SK-N-SH (cell line): ENCODE data around the gene IRF2BP1. TPM values are rescaled to one million over a fixed set of nuclear protein-coding genes. Genes with fewer than 3 reads are reported as not detected.

ENCODE experiments used
- CTCF ChIA-PET: fragments of 300-600, 350-600 bp; formaldehyde crosslinking; extraction: SDS; loops from one replicate; lab custom pipeline; 2021; lab: Yijun Ruan, JAX
- POLR2A ChIA-PET: fragments of 350-600 bp; sonication (Branson Sonifier 250); formaldehyde crosslinking; extraction: SDS; loops from one replicate; lab custom pipeline; 2020; ENCODE audit warnings: antibody characterized with exemption, inconsistent platforms; lab: Yijun Ruan, JAX
- DNase-seq: peaks from one replicate; pipeline ENCODE4 v3.0.0; 2012
- H2AFZ ChIP-seq: fragments of 200-600 bp; sonication (generic); 2 replicates; pipeline ENCODE4 v1.8.1; 2016; ENCODE audit warnings: antibody characterized with exemption, mild to moderate bottlenecking, low read depth
- H3F3A ChIP-seq: fragments of 200-600 bp; sonication (generic); replicated peaks from 2 replicates; pipeline ENCODE3; 2016; ENCODE audit warnings: antibody characterized with exemption, mild to moderate bottlenecking; ENCODE audit not compliant: insufficient read depth
- H3K27ac ChIP-seq, 2 experiments: fragments of 200-500 bp in 1 of 2; fragments of 200-600 bp in 1 of 2; sonication (Bioruptor generic) in 1 of 2; sonication (generic), shearing (Covaris generic) in 1 of 2; 2 replicates each; pipeline versions ENCODE4 v1.5.1 to v1.6.1; 2014 to 2016; ENCODE audit warnings: low read depth in 2 of 2, inconsistent platforms in 1 of 2, low read length in 1 of 2, mild to moderate bottlenecking in 1 of 2, mixed read lengths in 1 of 2
- H3K27me3 ChIP-seq: fragments of 200-600 bp; sonication (generic), shearing (Covaris generic); 2 replicates; pipeline ENCODE4 v1.6.1; 2016; ENCODE audit warnings: mixed run types; ENCODE audit not compliant: insufficient read depth
- H3K36me3 ChIP-seq, 2 experiments: fragments of 200-500 bp in 1 of 2; fragments of 200-600 bp in 1 of 2; sonication (Bioruptor generic) in 1 of 2; sonication (generic) in 1 of 2; replicated peaks in 1 of 2; 2 replicates each; pipeline versions ENCODE3 to v1.5.1; 2014 to 2016; ENCODE audit warnings: low read length in 1 of 2, mild to moderate bottlenecking in 1 of 2; ENCODE audit not compliant: insufficient read depth in 2 of 2, control insufficient read depth in 1 of 2
- H3K4me1 ChIP-seq, 2 experiments: fragments of 200-500 bp in 1 of 2; fragments of 200-600 bp in 1 of 2; sonication (Bioruptor generic) in 1 of 2; sonication (generic), shearing (Covaris generic) in 1 of 2; 2 replicates each; pipeline versions ENCODE4 v1.5.1 to v1.6.1; 2014 to 2016; ENCODE audit warnings: low read depth in 1 of 2, low read length in 1 of 2, mixed run types in 1 of 2; ENCODE audit not compliant: insufficient read depth in 2 of 2, control insufficient read depth in 1 of 2
- H3K4me2 ChIP-seq: fragments of 200-600 bp; sonication (generic), shearing (Covaris generic); 2 replicates; pipeline ENCODE4 v1.6.1; 2017; ENCODE audit warnings: mixed run types
- H3K4me3 ChIP-seq, 2 experiments: fragments of 200-500 bp in 1 of 2; fragments of 200-600 bp in 1 of 2; sonication (Bioruptor generic) in 1 of 2; sonication (generic), shearing (Covaris generic) in 1 of 2; 2 replicates each; pipeline versions ENCODE4 v1.5.1 to v1.8.1; 2014 to 2016; ENCODE audit warnings: low read depth in 2 of 2, inconsistent platforms in 1 of 2, low read length in 1 of 2, mild to moderate bottlenecking in 1 of 2, mixed read lengths in 1 of 2, moderate library complexity in 1 of 2
- H3K79me2 ChIP-seq: fragments of 200-600 bp; sonication (generic); 2 replicates; pipeline ENCODE4 v1.8.1; 2017; ENCODE audit warnings: mild to moderate bottlenecking; ENCODE audit not compliant: insufficient read depth
- H3K9ac ChIP-seq: fragments of 200-600 bp; sonication (generic); 2 replicates; pipeline ENCODE4 v1.6.1; 2017; ENCODE audit warnings: mixed run types
- H3K9me2 ChIP-seq: fragments of 200-600 bp; sonication (generic); 2 replicates; pipeline ENCODE4 v1.6.1; 2017; ENCODE audit warnings: mixed run types
- H3K9me3 ChIP-seq: fragments of 200-600 bp; sonication (generic); 2 replicates; pipeline ENCODE4 v1.6.1; 2017; ENCODE audit warnings: mixed run types, mild to moderate bottlenecking, moderate library complexity
- H4K20me1 ChIP-seq: fragments of 200-600 bp; sonication (generic); 2 replicates; pipeline ENCODE4 v1.6.1; 2017; ENCODE audit warnings: mild to moderate bottlenecking, mixed run types; ENCODE audit not compliant: insufficient read depth
- FOXM1 ChIP-seq: IDR thresholded peaks from 2 replicates; pipeline ENCODE4 v1.4.0; 2012; ENCODE audit warnings: low read depth, mild to moderate bottlenecking
- MEF2A ChIP-seq: IDR thresholded peaks from 2 replicates; pipeline ENCODE4 v1.4.0; 2012; ENCODE audit warnings: low read depth, borderline replicate concordance
- MXI1 ChIP-seq: IDR thresholded peaks from 2 replicates; pipeline ENCODE4 v1.6.1; 2012; ENCODE audit warnings: mild to moderate bottlenecking, low read depth, low read length, improper control_type of control experiment
- POLR2AphosphoS5 ChIP-seq: IDR thresholded peaks from 2 replicates; pipeline ENCODE4 v1.6.1; 2012; ENCODE audit warnings: low read depth, low read length
- RAD21 ChIP-seq: IDR thresholded peaks from 2 replicates; pipeline ENCODE4 v1.6.1; 2012; ENCODE audit warnings: mild to moderate bottlenecking, low read length
- TEAD4 ChIP-seq: IDR thresholded peaks from 2 replicates; pipeline ENCODE4 v1.4.0; 2012; ENCODE audit warnings: mild to moderate bottlenecking, borderline replicate concordance; ENCODE audit not compliant: insufficient read depth
- YY1 ChIP-seq: IDR thresholded peaks from 2 replicates; pipeline ENCODE4 v1.4.0; 2012; ENCODE audit warnings: low read depth, mild to moderate bottlenecking
- WGBS: methylation state at CpG from one replicate; pipeline ENCODE4 v1.1.6; 2017; ENCODE audit warnings: low lambda C conversion rate; 5-methylcytosine and 5-hydroxymethylcytosine counted together
- polyA plus RNA-seq, 3 experiments: library from polyadenylated mRNA; depleted of rRNA; stranded (reverse); fragments of >200 nt; gene quantifications; 2 replicates each; pipeline ENCODE4 v1.2.3, GENCODE V29; 2012
- TF ChIP-seq, protein P1 (sequence below): fragments of 150-350 bp; IDR thresholded peaks from 2 replicates; pipeline ENCODE4 v1.6.1; 2017; ENCODE audit warnings: antibody characterized with exemption, low read length, low read depth, borderline replicate concordance
- TF ChIP-seq, protein P2 (sequence below): fragments of 150-350 bp; IDR thresholded peaks from 2 replicates; pipeline ENCODE4 v1.6.1; 2016; ENCODE audit warnings: mild to moderate bottlenecking, low read depth, low read length

IRF2BP1 gene
- polyA plus RNA-seq, 1 of the 3 experiments (the other 2 are of a cell fraction) = 16.8 TPM

DNA sequence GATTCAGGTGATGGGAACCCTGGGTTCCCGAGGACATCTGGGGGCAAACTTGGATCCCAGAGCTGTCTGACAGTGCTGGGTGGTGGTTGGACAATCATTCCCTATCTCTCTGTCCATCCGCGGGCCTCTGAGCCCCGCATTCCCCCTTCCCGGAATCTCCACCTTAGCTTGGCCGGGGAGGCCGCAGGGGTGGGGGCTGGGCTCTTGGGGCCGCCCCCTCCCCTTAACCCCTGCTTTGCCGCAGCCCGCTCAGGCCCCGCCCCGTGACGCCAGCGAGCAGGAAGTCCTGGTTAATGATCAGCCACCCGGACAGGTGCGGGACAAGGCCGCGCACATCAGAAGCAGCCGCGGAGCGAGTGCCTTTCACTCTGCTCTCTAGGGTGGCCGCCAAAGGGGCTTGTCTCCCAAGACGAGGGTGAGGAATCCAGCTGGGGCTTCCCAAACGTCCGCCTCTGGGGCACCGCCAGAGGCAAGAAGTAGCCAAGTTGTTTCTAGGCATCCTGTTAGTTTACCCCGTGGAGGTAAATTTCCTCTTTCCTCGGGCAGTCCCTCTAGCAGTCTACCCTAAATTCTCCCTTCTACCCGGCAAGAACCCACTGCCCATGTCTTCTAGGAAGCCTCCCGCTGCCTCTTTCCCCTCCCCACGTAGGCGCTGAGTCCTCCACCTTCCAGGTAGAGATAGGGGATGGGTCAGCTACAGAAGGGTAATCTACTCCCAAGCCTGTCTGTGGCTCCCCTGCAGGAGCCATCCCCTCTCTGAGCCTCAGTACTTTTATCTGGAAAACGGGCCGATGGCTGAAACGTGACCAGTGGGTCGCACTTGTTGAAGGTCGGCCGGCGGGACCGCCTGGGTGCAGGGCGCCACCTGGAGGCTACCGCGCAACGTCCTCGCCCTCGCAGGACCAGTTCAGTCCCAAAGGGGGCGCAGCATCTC is 3.0 kb downstream of the IRF2BP1 start (continued):
- no peak for TF ChIP-seq TEAD4
- TF ChIP-seq RAD21 = peak; percentile 74
- no peak for TF ChIP-seq FOXM1
- TF ChIP-seq, all 33 proteins: peak for 8

DNA sequence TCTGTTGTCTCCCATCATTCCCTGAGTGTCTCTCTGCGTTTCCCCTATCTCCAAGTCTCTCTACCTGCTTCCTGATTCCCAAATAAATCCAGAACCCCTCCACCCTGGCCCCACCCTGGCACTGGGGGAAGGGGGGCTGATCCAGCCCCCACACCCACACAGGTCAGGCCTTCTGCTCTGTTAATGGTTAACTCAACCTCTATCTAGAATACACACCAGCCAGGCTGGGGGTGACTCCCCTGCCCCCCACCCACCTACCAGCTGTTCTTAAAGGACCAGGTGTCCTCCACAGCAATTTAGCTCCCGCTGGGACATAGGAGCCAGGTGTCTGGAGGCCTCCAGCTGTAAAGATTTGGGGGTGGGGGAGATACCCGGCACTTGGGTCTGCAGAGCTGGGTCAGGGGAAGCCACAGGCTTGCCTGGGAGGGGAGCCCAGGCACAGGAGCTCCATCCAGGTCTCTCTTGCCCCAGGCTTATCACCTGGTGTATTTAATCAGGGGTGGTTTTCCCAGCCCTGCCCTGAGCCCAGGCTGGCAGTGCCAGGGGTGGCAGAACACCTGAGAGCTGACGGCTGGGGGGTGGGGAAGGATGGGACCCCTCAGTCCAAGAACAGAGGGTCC is 3.9 kb downstream of the IRF2BP1 start:
- Histone ChIP-seq H3K27me3 (no peaks in the 10 kb centered on the region), H3K9me3 (no peaks in the 10 kb centered on the region), H3K79me2 (peaks cover 29% of the 10 kb centered on the region), H3K27ac (no peak overlapping the region), H3K9me2 (no peaks in the 10 kb centered on the region), H3F3A (peaks cover 3% of the 10 kb centered on the region), H3K36me3 (peaks cover 3 to 25% of the 10 kb centered on the region in 2 experiments), H3K4me1 (peaks cover 3 to 36% of the 10 kb centered on the region in 2 experiments; a peak in 2 of 4 replicates), H4K20me1 (peaks cover 33% of the 10 kb centered on the region), H3K4me2 (no peak overlapping the region), H3K4me3 (no peak overlapping the region), H3K9ac (no peak overlapping the region), H2AFZ (no peak overlapping the region)
- ChIA-PET POLR2A (interaction anchor here (0.6 to 2.8 kb wide), 5 partner anchors 12 to 66 kb away, joined by 3 to 8 read pairs (median 4); partner anchors contain the start of gene SYMPK), CTCF (interaction anchor here (0.7 to 9.9 kb wide), 17 partner anchors 10 to 428 kb away, joined by 3 to 130 read pairs (median 4); partner anchors contain the start of genes FOXA3, NOVA2, QPCTL and RSPH6A)
- TF ChIP-seq YY1 (no peak), MXI1 (no peak), MEF2A (no peak)
- TF ChIP-seq, protein P1, sequence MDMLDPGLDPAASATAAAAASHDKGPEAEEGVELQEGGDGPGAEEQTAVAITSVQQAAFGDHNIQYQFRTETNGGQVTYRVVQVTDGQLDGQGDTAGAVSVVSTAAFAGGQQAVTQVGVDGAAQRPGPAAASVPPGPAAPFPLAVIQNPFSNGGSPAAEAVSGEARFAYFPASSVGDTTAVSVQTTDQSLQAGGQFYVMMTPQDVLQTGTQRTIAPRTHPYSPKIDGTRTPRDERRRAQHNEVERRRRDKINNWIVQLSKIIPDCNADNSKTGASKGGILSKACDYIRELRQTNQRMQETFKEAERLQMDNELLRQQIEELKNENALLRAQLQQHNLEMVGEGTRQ = no peak
- WGBS = 62% methylated on average over 4 of the region's 4 CpGs
- peak; percentile 17 for DNase-seq

DNA sequence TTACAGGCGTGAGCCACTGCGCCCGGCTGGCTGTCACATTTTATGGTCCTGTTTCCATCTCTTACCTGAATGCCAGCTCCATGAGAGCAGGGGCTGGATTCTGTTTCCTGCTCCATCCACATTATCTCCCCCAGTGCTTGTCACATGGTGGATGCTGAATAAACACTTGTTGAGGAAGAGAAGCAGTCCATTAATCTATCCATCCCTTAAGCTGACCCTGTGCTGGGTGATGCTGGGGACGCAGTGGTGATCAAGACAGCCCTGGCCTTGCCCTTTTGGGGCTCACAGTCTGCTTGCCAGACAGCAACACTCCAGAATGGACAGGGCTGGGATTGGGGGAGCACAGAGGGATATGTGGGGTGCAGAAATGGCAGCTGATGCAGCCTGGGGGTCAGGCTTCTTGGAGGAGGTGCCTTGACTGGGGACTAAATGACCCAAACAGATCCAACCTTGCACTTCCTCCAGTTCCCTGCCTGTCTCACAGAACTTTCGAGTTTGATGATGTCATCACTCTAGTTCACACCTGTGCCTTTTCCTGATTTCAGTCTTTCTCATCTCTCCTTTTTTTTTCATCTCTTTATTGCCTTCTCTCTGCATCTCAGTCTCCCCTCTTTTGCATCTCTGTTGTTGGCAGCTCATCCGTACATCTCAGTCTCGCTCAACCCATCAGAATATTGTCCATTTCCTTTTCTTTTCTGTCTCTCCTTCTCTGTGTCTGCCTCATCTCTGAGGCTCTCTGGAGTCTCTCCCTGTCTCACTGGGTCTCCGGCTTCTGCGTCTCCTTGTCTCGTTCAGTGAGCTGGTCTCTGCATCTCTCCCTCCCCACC is 4.6 kb downstream of the IRF2BP1 start:
- CTCF ChIA-PET = interaction anchor here (0.5 to 9.9 kb wide), 9 partner anchors 13 to 428 kb away, joined by 3 to 130 read pairs (median 8); partner anchors contain the start of genes FOXA3, RSPH6A and SYMPK
- H3K9ac ChIP-seq = no peak overlapping the region
- H3K9me2 ChIP-seq = no peaks in the 10 kb centered on the region
- DNase-seq = no peak
- H3K9me3 ChIP-seq = no peaks in the 10 kb centered on the region
- no peak overlapping the region for H3K27ac ChIP-seq
- peaks cover 3 to 34% of the 10 kb centered on the region in 2 experiments; a peak in 2 of 4 replicates for H3K4me1 ChIP-seq
- H3K36me3 ChIP-seq = peaks cover 3 to 25% of the 10 kb centered on the region in 2 experiments
- H3K4me3 ChIP-seq = no peak overlapping the region
- H4K20me1 ChIP-seq = peaks cover 33% of the 10 kb centered on the region
- TF ChIP-seq POLR2AphosphoS5 = 0 out of 2 replicates have a peak, but pooled peaks have one; percentile 10
- TF ChIP-seq, protein P2, sequence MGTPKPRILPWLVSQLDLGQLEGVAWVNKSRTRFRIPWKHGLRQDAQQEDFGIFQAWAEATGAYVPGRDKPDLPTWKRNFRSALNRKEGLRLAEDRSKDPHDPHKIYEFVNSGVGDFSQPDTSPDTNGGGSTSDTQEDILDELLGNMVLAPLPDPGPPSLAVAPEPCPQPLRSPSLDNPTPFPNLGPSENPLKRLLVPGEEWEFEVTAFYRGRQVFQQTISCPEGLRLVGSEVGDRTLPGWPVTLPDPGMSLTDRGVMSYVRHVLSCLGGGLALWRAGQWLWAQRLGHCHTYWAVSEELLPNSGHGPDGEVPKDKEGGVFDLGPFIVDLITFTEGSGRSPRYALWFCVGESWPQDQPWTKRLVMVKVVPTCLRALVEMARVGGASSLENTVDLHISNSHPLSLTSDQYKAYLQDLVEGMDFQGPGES = no peak
- TF ChIP-seq, all 33 proteins: peak for 1
- Histone ChIP-seq H2AFZ (no peak overlapping the region), H3F3A (peaks cover 3% of the 10 kb centered on the region), H3K4me2 (no peak overlapping the region), H3K79me2 (peaks cover 29% of the 10 kb centered on the region), H3K27me3 (no peaks in the 10 kb centered on the region)
- WGBS = 89% methylated on average over 10 of the region's 10 CpGs
- POLR2A ChIA-PET = interaction anchor here (0.9 to 2.8 kb wide), 3 partner anchors 12 to 18 kb away, joined by 3 to 8 read pairs (median 4); partner anchors contain the start of gene SYMPK
